ENCODE data around the gene PHACTR1. TPM values are rescaled to one million over a fixed set of nuclear protein-coding genes. Genes with fewer than 3 reads are reported as not detected.

Gene PHACTR1
- total RNA-seq, 2 donors from 2014 or later = 2.8 to 6.3 TPM

GRCh38 chr6:12916006-12916405 lies 199.4 kb downstream of the PHACTR1 start:
- no peak for TF ChIP-seq CTCF (conservative IDR thresholded peaks at IDR 0.05)
- no peaks in the 10 kb centered on the region for H3K9me3 ChIP-seq (ENCODE audit: control insufficient read depth, low read length)
- DNase-seq = no peak
- Mint-ChIP-seq H3K4me1 (peaks cover 11% of the 10 kb centered on the region), H3K36me3 (ENCODE audit: low read depth) (no peaks in the 10 kb centered on the region), H3K27ac (no peak overlapping the region), H3K4me3 (no peak overlapping the region), H3K27me3 (ENCODE audit: insufficient read depth) (peaks cover 9% of the 10 kb centered on the region), H3K9me3 (no peaks in the 10 kb centered on the region)
- WGBS, 2 experiments (ENCODE audit: insufficient coverage in 1 of 2, insufficient read length in 1 of 2) = 95 to 98% methylated on average over 5 of the region's 5 CpGs
- no peak overlapping the region for H3K9ac ChIP-seq (ENCODE audit: extremely low read depth, low read length, poor library complexity, severe bottlenecking)
- H3K27me3 ChIP-seq (ENCODE audit: control insufficient read depth, insufficient read depth, low read length, poor library complexity, severe bottlenecking) = no peaks in the 10 kb centered on the region
- no peak overlapping the region for H3K27ac ChIP-seq (ENCODE audit: low read depth, low read length)
- no peak overlapping the region for H3K4me3 ChIP-seq (ENCODE audit: low read length)
- no peaks in the 10 kb centered on the region for H3K36me3 ChIP-seq (ENCODE audit: control insufficient read depth, insufficient read depth, low read length)
- no peaks in the 10 kb centered on the region for H3K4me1 ChIP-seq (ENCODE audit: control insufficient read depth, insufficient read depth, low read length)

- H3K4me1 Mint-ChIP-seq = peaks cover 5% of the 10 kb centered on the region
Measured at GRCh38 chr6:12916420-12917136, 200.0 kb downstream of the PHACTR1 start.

GRCh38 chr6:12921467-12921866 lies 204.9 kb downstream of the PHACTR1 start:
- no peak overlapping the region for H3K4me3 Mint-ChIP-seq
- H3K27me3 ChIP-seq (ENCODE audit: control insufficient read depth, insufficient read depth, low read length, poor library complexity, severe bottlenecking) = no peaks in the 10 kb centered on the region
- no peak overlapping the region for H3K27ac ChIP-seq (ENCODE audit: low read depth, low read length)
- no peak overlapping the region for H3K9ac ChIP-seq (ENCODE audit: extremely low read depth, low read length, poor library complexity, severe bottlenecking)
- peaks cover 3% of the 10 kb centered on the region for H3K27me3 Mint-ChIP-seq (ENCODE audit: insufficient read depth)
- H3K9me3 ChIP-seq (ENCODE audit: control insufficient read depth, low read length) = no peaks in the 10 kb centered on the region
- no peaks in the 10 kb centered on the region for H3K36me3 Mint-ChIP-seq (ENCODE audit: low read depth)
- no peaks in the 10 kb centered on the region for H3K4me1 ChIP-seq (ENCODE audit: control insufficient read depth, insufficient read depth, low read length)
- no peaks in the 10 kb centered on the region for H3K9me3 Mint-ChIP-seq
- H3K4me3 ChIP-seq (ENCODE audit: low read length) = no peak overlapping the region
- H3K36me3 ChIP-seq (ENCODE audit: control insufficient read depth, insufficient read depth, low read length) = no peaks in the 10 kb centered on the region
- H3K4me1 Mint-ChIP-seq = no peaks in the 10 kb centered on the region
- H3K27ac Mint-ChIP-seq = no peak overlapping the region
- DNase-seq = no peak
- no peak for TF ChIP-seq CTCF (conservative IDR thresholded peaks at IDR 0.05)

More at GRCh38 chr6:12916420-12917136, 200.0 kb downstream of the PHACTR1 start:
- Mint-ChIP-seq H3K27ac (no peak overlapping the region), H3K27me3 (ENCODE audit: insufficient read depth) (peaks cover 10% of the 10 kb centered on the region), H3K9me3 (no peaks in the 10 kb centered on the region), H3K4me3 (no peak overlapping the region), H3K36me3 (ENCODE audit: low read depth) (no peaks in the 10 kb centered on the region)
- H3K27me3 ChIP-seq (ENCODE audit: control insufficient read depth, insufficient read depth, low read length, poor library complexity, severe bottlenecking) = no peaks in the 10 kb centered on the region
- no peaks in the 10 kb centered on the region for H3K9me3 ChIP-seq (ENCODE audit: control insufficient read depth, low read length)
- no peak overlapping the region for H3K27ac ChIP-seq (ENCODE audit: low read depth, low read length)
- no peaks in the 10 kb centered on the region for H3K4me1 ChIP-seq (ENCODE audit: control insufficient read depth, insufficient read depth, low read length)
- TF ChIP-seq CTCF (conservative IDR thresholded peaks at IDR 0.05) = no peak
- no peak overlapping the region for H3K9ac ChIP-seq (ENCODE audit: extremely low read depth, low read length, poor library complexity, severe bottlenecking)
- no peak overlapping the region for H3K4me3 ChIP-seq (ENCODE audit: low read length)
- DNase-seq = no peak
- no peaks in the 10 kb centered on the region for H3K36me3 ChIP-seq (ENCODE audit: control insufficient read depth, insufficient read depth, low read length)
- WGBS, 2 experiments (ENCODE audit: insufficient coverage in 1 of 2, insufficient read length in 1 of 2) = 95% methylated on average over 3 of the region's 3 CpGs; no CpG with 5 or more reads in 1 of the 2 experiments
